Measurements from ENCODE around the gene GCKR. TPM values are rescaled to one million over a fixed set of nuclear protein-coding genes. Genes with fewer than 3 reads are reported as not detected.
A peak's percentile ranks its signal among the peaks of the same experiment; 100 is the strongest.

GCKR gene
- polyA plus RNA-seq, 1 of the 3 experiments (the other 2 are of a cell fraction): 0.18 TPM

- Histone ChIP-seq H3K9ac (peak within 1 kb of the TSS; percentile 81), H2AFZ (ENCODE audit: low read depth) (peak within 1 kb of the TSS; percentile 100), H3K9me2 (no peaks in the 10 kb centered on the region), H3K4me3 (ENCODE audit: low read depth in 2 of 2, low read length in 1 of 2) (peak within 1 kb of the TSS; percentile 81 to 85), H3K4me1 (ENCODE audit: control insufficient read depth in 1 of 2, insufficient read depth in 2 of 2, low read depth in 1 of 2, low read length in 1 of 2) (peaks cover 7 to 10% of the 10 kb centered on the region in 2 experiments), H3K36me3 (replicated peaks in 1 of 2; ENCODE audit: control insufficient read depth in 1 of 2, insufficient read depth in 2 of 2, low read length in 1 of 2) (peaks cover 0 to 8% of the 10 kb centered on the region in 2 experiments), H3K9me3 (no peaks in the 10 kb centered on the region), H3K27ac (ENCODE audit: low read depth in 2 of 2, low read length in 1 of 2) (peak within 1 kb of the TSS in 1 of 2 experiments; percentile 53; a peak in 1 of 4 replicates), H3F3A (replicated peaks; ENCODE audit: insufficient read depth) (peaks cover 10% of the 10 kb centered on the region), H3K27me3 (ENCODE audit: insufficient read depth) (no peaks in the 10 kb centered on the region), H3K79me2 (ENCODE audit: insufficient read depth) (no peaks in the 10 kb centered on the region), H3K4me2 (peak within 1 kb of the TSS; percentile 94), H4K20me1 (ENCODE audit: insufficient read depth) (no peaks in the 10 kb centered on the region)
- DNase-seq: peak; percentile 94
- ChIA-PET CTCF (interaction anchor here (0.8 to 2.6 kb wide), 5 partner anchors 10 to 192 kb away, joined by 3 to 13 read pairs (median 4); no protein-coding TSS in a partner anchor), POLR2A (interaction anchor here (1.0 to 1.5 kb wide), 3 partner anchors 85 to 423 kb away, joined by 3 to 6 read pairs (median 4); partner anchors contain the start of genes CCDC121, GPN1 and PPM1G)
- WGBS (ENCODE audit: low lambda C conversion rate): 1% methylated on average over 45 of the region's 70 CpGs
- 0 out of 2 replicates have a peak, but pooled peaks have one; percentile 18 for TF ChIP-seq MXI1 (IDR thresholded peaks at IDR 0.05; ENCODE audit: low read depth, low read length)
- no peak for TF ChIP-seq PBX3 (IDR thresholded peaks at IDR 0.05)
- peak; percentile 46; the same call in 1 of the 2 replicates for TF ChIP-seq POLR2AphosphoS5 (IDR thresholded peaks at IDR 0.05; ENCODE audit: low read depth, low read length)
- TF ChIP-seq TAF1 (IDR thresholded peaks at IDR 0.05; ENCODE audit: borderline replicate concordance, low read depth, low read length): peak; percentile 43; the same call in 1 of the 2 replicates
Observed at GRCh38 chr2:27494944-27495554, 1.6 kb upstream of the GCKR start, which contains the start of gene FNDC4. FNDC4 (minus strand) TSS chr2:27495200; CDS start chr2:27494679, 521 bp downstream.

GRCh38 chr2:27495840-27496356, 741 bp upstream of the GCKR start:
- H3K9me2 ChIP-seq: no peaks in the 10 kb centered on the region
- no peak for TF ChIP-seq REST (IDR thresholded peaks at IDR 0.05; ENCODE audit: low read depth, low read length)
- TF ChIP-seq FOXM1 (IDR thresholded peaks at IDR 0.05; ENCODE audit: low read depth): no peak
- H3K4me3 ChIP-seq (ENCODE audit: low read depth in 2 of 2, low read length in 1 of 2): peak overlapping the region; percentile 81 to 85
- peak overlapping the region; percentile 94 for H3K4me2 ChIP-seq
- no peaks in the 10 kb centered on the region for H3K27me3 ChIP-seq (ENCODE audit: insufficient read depth)
- peak overlapping the region; percentile 100 for H2AFZ ChIP-seq (ENCODE audit: low read depth)
- peak overlapping the region; percentile 81; the same call in 1 of the 2 replicates for H3K9ac ChIP-seq
- H3K79me2 ChIP-seq (ENCODE audit: insufficient read depth): no peaks in the 10 kb centered on the region
- ChIA-PET CTCF (interaction anchor here (1.7 to 2.6 kb wide), 2 partner anchors 12 to 188 kb away, joined by 5 to 13 read pairs; no protein-coding TSS in a partner anchor), POLR2A (interaction anchor here (1.4 kb wide), 1 partner anchor 133 kb away, joined by 4 read pairs; the partner anchor contains the start of genes CCDC121 and GPN1)
- H3K27ac ChIP-seq (ENCODE audit: low read depth in 2 of 2, low read length in 1 of 2): no peak overlapping the region
- H3K4me1 ChIP-seq (ENCODE audit: control insufficient read depth in 1 of 2, insufficient read depth in 2 of 2, low read depth in 1 of 2, low read length in 1 of 2): peaks cover 7 to 9% of the 10 kb centered on the region in 2 experiments
- no peaks in the 10 kb centered on the region for H3K9me3 ChIP-seq
- DNase-seq: no peak
- no peaks in the 10 kb centered on the region for H4K20me1 ChIP-seq (ENCODE audit: insufficient read depth)
- WGBS (ENCODE audit: low lambda C conversion rate): 89% methylated on average over 4 of the region's 4 CpGs
- peaks cover 0 to 8% of the 10 kb centered on the region in 2 experiments for H3K36me3 ChIP-seq (replicated peaks in 1 of 2; ENCODE audit: control insufficient read depth in 1 of 2, insufficient read depth in 2 of 2, low read length in 1 of 2)
- peaks cover 9% of the 10 kb centered on the region for H3F3A ChIP-seq (replicated peaks; ENCODE audit: insufficient read depth)
